ENCODE results near the gene A4GALT.
"Not testable (repeated sequence)": the region's sequence is repeated elsewhere in the genome, so short reads cannot be mapped to it uniquely, and the experiment has no call there.

Gene A4GALT

GRCh38 chr22:42752912-42753311 lies 32.2 kb upstream of the A4GALT start:
- no peaks in the 10 kb centered on the region for H3K36me3 Mint-ChIP-seq
- no peaks in the 10 kb centered on the region for H3K9me3 Mint-ChIP-seq
- H3K4me3 Mint-ChIP-seq, result no peak overlapping the region
- ATAC-seq, result peak; percentile 75
- H3K4me1 Mint-ChIP-seq, result peaks cover 28% of the 10 kb centered on the region
- H3K27me3 Mint-ChIP-seq, result peaks cover 21% of the 10 kb centered on the region
- H3K27ac Mint-ChIP-seq, result peak overlapping the region; percentile 85

- H3K9me3 Mint-ChIP-seq, result no peaks in the 10 kb centered on the region
- H3K27ac Mint-ChIP-seq, result peak overlapping the region; percentile 85
- peaks cover 21% of the 10 kb centered on the region for H3K4me1 Mint-ChIP-seq
- H3K27me3 Mint-ChIP-seq, result peaks cover 20% of the 10 kb centered on the region
- H3K36me3 Mint-ChIP-seq, result no peaks in the 10 kb centered on the region
- H3K4me3 Mint-ChIP-seq, result no peak overlapping the region
- peak; percentile 68 for ATAC-seq
These were observed 31.6 kb upstream of the A4GALT start for GRCh38 chr22:42752230-42752746.

GRCh38 chr22:42750421-42750820 lies 29.8 kb upstream of the A4GALT start:
- not testable (repeated sequence) for ATAC-seq, H3K36me3 Mint-ChIP-seq
- H3K4me1 Mint-ChIP-seq, result peaks cover 20% of the 10 kb centered on the region

GRCh38 chr22:42747701-42748513 lies 27.2 kb upstream of the A4GALT start:
- no peak for ATAC-seq
- H3K4me3 Mint-ChIP-seq, result no peak overlapping the region
- peaks cover 14% of the 10 kb centered on the region for H3K4me1 Mint-ChIP-seq
- no peaks in the 10 kb centered on the region for H3K9me3 Mint-ChIP-seq
- H3K27me3 Mint-ChIP-seq, result peaks cover 40% of the 10 kb centered on the region
- no peaks in the 10 kb centered on the region for H3K36me3 Mint-ChIP-seq
- H3K27ac Mint-ChIP-seq, result no peak overlapping the region

More at GRCh38 chr22:42750421-42750820, 29.8 kb upstream of the A4GALT start:
- not testable (repeated sequence) for H3K27ac Mint-ChIP-seq, H3K4me3 Mint-ChIP-seq, H3K9me3 Mint-ChIP-seq
- H3K27me3 Mint-ChIP-seq, result peaks cover 28% of the 10 kb centered on the region

- H3K4me3 Mint-ChIP-seq, result no peak overlapping the region
- no peaks in the 10 kb centered on the region for H3K36me3 Mint-ChIP-seq
- no peak overlapping the region for H3K27ac Mint-ChIP-seq
- H3K9me3 Mint-ChIP-seq, result no peaks in the 10 kb centered on the region
- ATAC-seq, result no peak
- peaks cover 45% of the 10 kb centered on the region for H3K27me3 Mint-ChIP-seq
- no peaks in the 10 kb centered on the region for H3K4me1 Mint-ChIP-seq
These were observed 24.4 kb upstream of the A4GALT start for GRCh38 chr22:42745118-42745517.

- Mint-ChIP-seq H3K4me1 (no peaks in the 10 kb centered on the region), H3K36me3 (no peaks in the 10 kb centered on the region), H3K4me3 (no peak overlapping the region), H3K27me3 (peaks cover 57% of the 10 kb centered on the region), H3K27ac (no peak overlapping the region), H3K9me3 (no peaks in the 10 kb centered on the region)
- no peak for ATAC-seq
These were observed 22.9 kb upstream of the A4GALT start for GRCh38 chr22:42743501-42743991.

- no peaks in the 10 kb centered on the region for H3K9me3 Mint-ChIP-seq
- H3K4me3 Mint-ChIP-seq, result no peak overlapping the region
- H3K4me1 Mint-ChIP-seq, result no peaks in the 10 kb centered on the region
- peaks cover 52% of the 10 kb centered on the region for H3K27me3 Mint-ChIP-seq
- ATAC-seq, result no peak
- no peaks in the 10 kb centered on the region for H3K36me3 Mint-ChIP-seq
- no peak overlapping the region for H3K27ac Mint-ChIP-seq
These were observed 22.3 kb upstream of the A4GALT start for GRCh38 chr22:42742940-42743339.

- not testable (repeated sequence) for H3K4me1 Mint-ChIP-seq, H3K4me3 Mint-ChIP-seq, H3K9me3 Mint-ChIP-seq, H3K36me3 Mint-ChIP-seq, H3K27ac Mint-ChIP-seq, ATAC-seq
- peaks cover 54% of the 10 kb centered on the region for H3K27me3 Mint-ChIP-seq
These were observed 19.6 kb upstream of the A4GALT start for GRCh38 chr22:42740320-42740719.

GRCh38 chr22:42734406-42734805 lies 13.7 kb upstream of the A4GALT start:
- Mint-ChIP-seq H3K4me3 (no peak overlapping the region), H3K9me3 (no peaks in the 10 kb centered on the region), H3K27ac (no peak overlapping the region), H3K4me1 (no peaks in the 10 kb centered on the region), H3K27me3 (peaks cover 22% of the 10 kb centered on the region), H3K36me3 (no peaks in the 10 kb centered on the region)
- no peak for ATAC-seq

- not testable (repeated sequence) for H3K9me3 Mint-ChIP-seq, H3K27ac Mint-ChIP-seq, ATAC-seq, H3K36me3 Mint-ChIP-seq, H3K4me1 Mint-ChIP-seq, H3K4me3 Mint-ChIP-seq
- peaks cover 16% of the 10 kb centered on the region for H3K27me3 Mint-ChIP-seq
These were observed 12.7 kb upstream of the A4GALT start for GRCh38 chr22:42733394-42733793.

- Mint-ChIP-seq H3K4me3 (no peak overlapping the region), H3K27me3 (peaks cover 12% of the 10 kb centered on the region), H3K9me3 (no peaks in the 10 kb centered on the region), H3K36me3 (no peaks in the 10 kb centered on the region), H3K27ac (no peak overlapping the region), H3K4me1 (peaks cover 10% of the 10 kb centered on the region)
- ATAC-seq, result no peak
These were observed 11.4 kb upstream of the A4GALT start for GRCh38 chr22:42732081-42732480.

- Mint-ChIP-seq H3K27ac (no peak overlapping the region), H3K9me3 (no peaks in the 10 kb centered on the region), H3K36me3 (no peaks in the 10 kb centered on the region), H3K4me3 (no peak overlapping the region), H3K27me3 (peaks cover 38% of the 10 kb centered on the region), H3K4me1 (peaks cover 19% of the 10 kb centered on the region)
- no peak for ATAC-seq
These were observed 6.1 kb upstream of the A4GALT start for GRCh38 chr22:42726811-42727210.

- Mint-ChIP-seq H3K9me3 (no peaks in the 10 kb centered on the region), H3K4me1 (peaks cover 28% of the 10 kb centered on the region), H3K27ac (no peak overlapping the region), H3K27me3 (peaks cover 49% of the 10 kb centered on the region), H3K36me3 (no peaks in the 10 kb centered on the region), H3K4me3 (no peak overlapping the region)
- no peak for ATAC-seq
These were observed 5.1 kb upstream of the A4GALT start for GRCh38 chr22:42725606-42726355.

GRCh38 chr22:42724062-42724461 lies 3.4 kb upstream of the A4GALT start:
- no peak overlapping the region for H3K4me3 Mint-ChIP-seq
- H3K27me3 Mint-ChIP-seq, result peaks cover 58% of the 10 kb centered on the region
- ATAC-seq, result no peak
- no peaks in the 10 kb centered on the region for H3K9me3 Mint-ChIP-seq
- peaks cover 36% of the 10 kb centered on the region for H3K4me1 Mint-ChIP-seq
- H3K27ac Mint-ChIP-seq, result no peak overlapping the region
- H3K36me3 Mint-ChIP-seq, result no peaks in the 10 kb centered on the region

- peak overlapping the region; percentile 64 for H3K27ac Mint-ChIP-seq
- no peak for ATAC-seq
- no peaks in the 10 kb centered on the region for H3K9me3 Mint-ChIP-seq
- H3K36me3 Mint-ChIP-seq, result no peaks in the 10 kb centered on the region
- H3K4me3 Mint-ChIP-seq, result peak overlapping the region; percentile 77
- H3K4me1 Mint-ChIP-seq, result peaks cover 52% of the 10 kb centered on the region
- peaks cover 59% of the 10 kb centered on the region for H3K27me3 Mint-ChIP-seq
These were observed 370 bp upstream of the A4GALT start for GRCh38 chr22:42721045-42721434.
